ENCODE data around the gene B3GAT1. TPM values are rescaled to one million over a fixed set of nuclear protein-coding genes. Genes with fewer than 3 reads are reported as not detected.

The B3GAT1 gene
- polyA plus RNA-seq, 4 donors, result 0.54 to 1.4 (median 0.57) TPM; not detected in 1

DNA sequence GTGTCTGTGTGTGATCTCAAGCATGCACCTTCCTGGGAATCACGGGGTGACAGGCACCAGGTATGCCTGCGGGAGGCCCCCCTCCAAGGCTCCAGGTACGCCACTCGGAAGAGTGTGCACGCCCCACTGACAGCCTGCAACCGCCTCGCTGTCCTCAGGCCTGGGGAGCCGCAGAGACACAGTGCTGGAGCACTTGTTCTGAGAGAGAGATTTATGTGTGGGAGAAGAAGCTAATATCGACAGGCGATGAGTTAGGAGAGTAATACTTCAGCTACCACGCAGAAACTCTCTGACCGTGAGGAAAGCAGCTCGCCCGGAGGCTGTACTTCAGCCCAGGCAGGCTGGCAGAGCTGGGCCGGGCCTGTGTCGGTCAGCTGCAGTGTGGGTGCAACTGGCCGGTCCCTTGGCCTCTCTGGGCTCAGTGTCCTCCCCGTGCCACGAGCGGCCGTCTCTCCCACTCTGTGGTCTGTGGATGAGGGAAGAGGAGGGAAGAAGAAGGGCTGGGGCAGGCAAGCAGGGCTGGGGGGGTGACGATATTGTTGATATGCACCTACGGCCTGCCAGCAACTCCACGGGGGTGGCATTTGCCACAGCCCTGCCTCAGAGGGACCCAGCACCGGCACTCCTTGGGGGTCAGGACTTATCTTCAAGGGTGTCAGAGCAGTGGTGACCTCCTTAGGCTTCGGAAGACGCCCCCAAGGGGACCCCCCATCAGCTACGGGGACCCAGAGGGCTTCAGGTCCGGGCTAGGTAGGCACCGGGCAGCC, 7.3 kb downstream of the B3GAT1 start:
- no peaks in the 10 kb centered on the region for H3K9me3 ChIP-seq (ENCODE audit: control insufficient read depth in 2 of 2, insufficient read depth in 1 of 2, low read depth in 1 of 2, low read length in 1 of 2)
- H3K4me1 ChIP-seq (ENCODE audit: control insufficient read depth in 3 of 3, insufficient read depth in 2 of 3, low read depth in 1 of 3, low read length in 2 of 3), result no peaks in the 10 kb centered on the region
- no peak overlapping the region for H3K4me3 ChIP-seq (ENCODE audit: low read depth in 1 of 3, low read length in 3 of 3)
- WGBS, 3 donors, result 85% methylated on average over 30 of the region's 30 CpGs
- DNase-seq (no peak), FAIRE-seq (no peak)
- H3K27me3 ChIP-seq (ENCODE audit: control insufficient read depth in 3 of 3, insufficient read depth in 3 of 3, low read length in 3 of 3), result peaks cover 0 to 13% (median 5%) of the 10 kb centered on the region in 3 donors
- no peak overlapping the region for H3K27ac ChIP-seq (ENCODE audit: low read depth in 1 of 3, low read length in 2 of 3)
- no peaks in the 10 kb centered on the region for H3K36me3 ChIP-seq (ENCODE audit: control insufficient read depth in 3 of 3, insufficient read depth in 2 of 3, low read depth in 1 of 3, low read length in 3 of 3)

DNA sequence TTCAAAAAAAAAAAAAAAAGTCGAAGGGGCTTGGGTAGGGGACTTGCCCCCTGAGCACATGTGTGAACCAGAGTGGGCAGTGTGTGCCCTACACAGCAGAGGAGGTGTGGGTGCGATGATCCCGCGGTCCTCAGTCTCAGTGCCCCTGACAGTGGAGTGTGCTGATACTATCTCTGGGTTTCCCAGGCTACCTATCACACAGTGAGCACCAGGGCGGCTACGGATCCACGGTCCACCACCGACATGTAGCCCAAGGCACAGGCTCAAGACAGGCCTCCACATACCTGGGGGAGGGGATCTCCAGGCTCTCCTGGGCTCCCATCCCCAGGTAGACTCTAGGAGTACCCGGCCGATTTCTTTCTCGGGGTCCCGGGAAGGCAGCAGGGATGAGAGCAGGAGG, 9.1 kb downstream of the B3GAT1 start:
- Histone ChIP-seq H3K27ac (ENCODE audit: low read depth in 1 of 3, low read length in 2 of 3) (no peak overlapping the region), H3K9me3 (ENCODE audit: control insufficient read depth in 2 of 2, insufficient read depth in 1 of 2, low read depth in 1 of 2, low read length in 1 of 2) (no peaks in the 10 kb centered on the region), H3K4me3 (ENCODE audit: low read depth in 1 of 3, low read length in 3 of 3) (no peak overlapping the region), H3K27me3 (ENCODE audit: control insufficient read depth in 3 of 3, insufficient read depth in 3 of 3, low read length in 3 of 3) (peaks cover 0 to 6% (median 3%) of the 10 kb centered on the region in 3 donors), H3K36me3 (ENCODE audit: control insufficient read depth in 3 of 3, insufficient read depth in 2 of 3, low read depth in 1 of 3, low read length in 3 of 3) (no peaks in the 10 kb centered on the region), H3K4me1 (ENCODE audit: control insufficient read depth in 3 of 3, insufficient read depth in 2 of 3, low read depth in 1 of 3, low read length in 2 of 3) (no peaks in the 10 kb centered on the region)
- 86 to 89% (median 87%) methylated on average over 12 of the region's 12 CpGs for WGBS, 3 donors
- no peak for FAIRE-seq
- no peak for DNase-seq

DNA sequence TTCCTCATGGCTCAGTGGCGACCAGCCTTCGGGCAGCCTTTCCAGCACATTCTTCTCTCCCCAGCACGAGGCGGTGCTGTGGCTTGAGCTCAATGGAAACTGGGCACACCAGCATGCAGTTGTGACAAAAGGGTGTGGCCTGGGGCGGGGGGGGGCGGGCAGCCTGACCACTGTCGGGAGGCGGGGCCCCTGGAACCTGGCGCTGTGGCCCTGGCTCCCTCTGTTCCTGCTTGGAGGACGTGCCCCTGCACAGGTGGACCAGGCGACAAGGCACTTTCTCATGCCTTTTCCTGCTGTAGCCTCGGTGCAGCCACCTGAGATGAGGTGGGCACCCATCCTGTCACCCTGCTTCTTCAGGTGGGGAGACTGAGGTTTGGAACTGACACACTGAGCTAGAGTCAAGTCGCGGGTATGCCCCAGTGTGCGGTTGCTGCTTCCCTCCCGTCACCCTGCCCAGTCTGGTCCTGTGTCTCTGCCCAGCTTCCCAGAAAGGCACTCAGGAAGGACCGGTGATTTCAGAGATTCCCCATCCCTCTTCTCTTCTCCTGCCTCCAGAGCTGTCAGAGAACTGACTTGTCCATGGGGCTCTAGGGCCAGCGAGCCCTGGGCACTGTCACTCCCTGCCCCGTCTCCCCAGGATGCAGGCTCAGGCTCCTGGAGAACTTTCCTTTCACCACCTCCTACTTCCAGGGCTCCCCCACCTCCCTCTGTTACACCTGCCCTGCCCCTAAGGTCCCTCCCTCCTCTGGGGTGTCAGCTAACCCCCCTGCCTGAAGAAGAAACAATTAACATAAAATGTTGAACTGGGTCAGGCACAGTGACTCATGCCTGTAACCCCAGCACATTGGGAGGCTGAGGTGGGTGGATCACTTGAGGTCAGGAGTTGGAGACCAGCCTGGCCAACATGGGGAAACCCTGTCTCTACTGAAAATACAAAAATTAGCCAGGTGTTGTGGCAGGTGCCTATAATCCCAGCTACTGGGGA, 9.9 kb downstream of the B3GAT1 start:
- no peaks in the 10 kb centered on the region for H3K4me1 ChIP-seq (ENCODE audit: control insufficient read depth in 3 of 3, insufficient read depth in 2 of 3, low read depth in 1 of 3, low read length in 2 of 3)
- no peaks in the 10 kb centered on the region for H3K36me3 ChIP-seq (ENCODE audit: control insufficient read depth in 3 of 3, insufficient read depth in 2 of 3, low read depth in 1 of 3, low read length in 3 of 3)
- WGBS, 3 donors, result 58 to 62% (median 61%) methylated on average over 19 of the region's 19 CpGs
- DNase-seq, result no peak
- no peaks in the 10 kb centered on the region for H3K9me3 ChIP-seq (ENCODE audit: control insufficient read depth in 2 of 2, insufficient read depth in 1 of 2, low read depth in 1 of 2, low read length in 1 of 2)
- no peak overlapping the region for H3K4me3 ChIP-seq (ENCODE audit: low read depth in 1 of 3, low read length in 3 of 3)
- peaks cover 0 to 3% (median 2%) of the 10 kb centered on the region in 3 donors for H3K27me3 ChIP-seq (ENCODE audit: control insufficient read depth in 3 of 3, insufficient read depth in 3 of 3, low read length in 3 of 3)
- no peak for FAIRE-seq
- H3K27ac ChIP-seq (ENCODE audit: low read depth in 1 of 3, low read length in 2 of 3), result no peak overlapping the region

DNA sequence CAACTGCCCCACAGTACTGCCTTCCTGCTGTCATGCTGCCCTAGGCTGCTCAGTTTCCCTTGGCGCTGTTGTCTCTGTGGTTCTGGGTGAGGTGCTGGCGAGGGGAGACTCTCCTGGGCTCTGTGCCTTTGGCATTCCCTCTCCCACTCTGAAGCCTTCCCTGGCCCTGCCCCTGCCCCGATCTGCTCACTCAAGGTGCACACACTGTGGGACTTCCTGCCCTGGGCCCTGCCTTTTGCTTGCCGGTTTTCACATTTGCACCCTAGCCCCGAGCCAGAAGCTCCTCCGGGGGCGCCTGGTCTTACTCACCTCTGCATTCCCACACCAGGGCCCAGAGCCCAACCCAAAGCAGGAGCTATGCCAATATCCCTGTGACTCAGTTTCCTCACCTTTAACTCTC, 12.0 kb downstream of the B3GAT1 start:
- WGBS, 3 donors, result 70 to 88% (median 75%) methylated on average over 7 of the region's 7 CpGs
- no peak for DNase-seq
- no peak for FAIRE-seq
- Histone ChIP-seq H3K4me3 (ENCODE audit: low read depth in 1 of 3, low read length in 3 of 3) (no peak overlapping the region), H3K4me1 (ENCODE audit: control insufficient read depth in 3 of 3, insufficient read depth in 2 of 3, low read depth in 1 of 3, low read length in 2 of 3) (no peaks in the 10 kb centered on the region), H3K27ac (ENCODE audit: low read depth in 1 of 3, low read length in 2 of 3) (no peak overlapping the region), H3K36me3 (ENCODE audit: control insufficient read depth in 3 of 3, insufficient read depth in 2 of 3, low read depth in 1 of 3, low read length in 3 of 3) (no peaks in the 10 kb centered on the region), H3K27me3 (ENCODE audit: control insufficient read depth in 3 of 3, insufficient read depth in 3 of 3, low read length in 3 of 3) (peaks cover 0 to 3% (median 0%) of the 10 kb centered on the region in 3 donors), H3K9me3 (ENCODE audit: control insufficient read depth in 2 of 2, insufficient read depth in 1 of 2, low read depth in 1 of 2, low read length in 1 of 2) (no peaks in the 10 kb centered on the region)

DNA sequence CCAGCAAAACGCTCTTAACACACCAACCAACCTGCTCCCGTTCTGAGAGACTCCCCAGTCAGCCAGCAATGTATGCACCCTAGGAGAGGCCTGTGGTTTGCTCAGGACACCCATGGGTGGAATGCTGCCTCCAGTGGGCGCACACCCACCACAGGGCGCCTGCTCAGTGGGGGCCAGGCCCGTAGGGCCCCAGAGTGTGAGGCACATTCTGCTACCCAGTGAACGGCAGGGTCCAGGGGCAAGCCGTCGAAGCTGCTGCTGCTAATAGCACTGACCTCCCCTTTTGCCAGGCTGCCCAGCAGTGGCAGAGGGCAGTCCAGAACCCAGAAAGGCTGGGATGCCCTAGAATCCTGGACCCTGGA, 12.8 kb downstream of the B3GAT1 start:
- no peaks in the 10 kb centered on the region for H3K9me3 ChIP-seq (ENCODE audit: control insufficient read depth in 2 of 2, insufficient read depth in 1 of 2, low read depth in 1 of 2, low read length in 1 of 2)
- no peaks in the 10 kb centered on the region for H3K36me3 ChIP-seq (ENCODE audit: control insufficient read depth in 3 of 3, insufficient read depth in 2 of 3, low read depth in 1 of 3, low read length in 3 of 3)
- FAIRE-seq (no peak), DNase-seq (no peak)
- no peak overlapping the region for H3K27ac ChIP-seq (ENCODE audit: low read depth in 1 of 3, low read length in 2 of 3)
- WGBS, 3 donors, result 72 to 83% (median 80%) methylated on average over 8 of the region's 8 CpGs
- H3K4me1 ChIP-seq (ENCODE audit: control insufficient read depth in 3 of 3, insufficient read depth in 2 of 3, low read depth in 1 of 3, low read length in 2 of 3), result no peaks in the 10 kb centered on the region
- H3K4me3 ChIP-seq (ENCODE audit: low read depth in 1 of 3, low read length in 3 of 3), result no peak overlapping the region
- peaks cover 0 to 3% (median 0%) of the 10 kb centered on the region in 3 donors for H3K27me3 ChIP-seq (ENCODE audit: control insufficient read depth in 3 of 3, insufficient read depth in 3 of 3, low read length in 3 of 3)

DNA sequence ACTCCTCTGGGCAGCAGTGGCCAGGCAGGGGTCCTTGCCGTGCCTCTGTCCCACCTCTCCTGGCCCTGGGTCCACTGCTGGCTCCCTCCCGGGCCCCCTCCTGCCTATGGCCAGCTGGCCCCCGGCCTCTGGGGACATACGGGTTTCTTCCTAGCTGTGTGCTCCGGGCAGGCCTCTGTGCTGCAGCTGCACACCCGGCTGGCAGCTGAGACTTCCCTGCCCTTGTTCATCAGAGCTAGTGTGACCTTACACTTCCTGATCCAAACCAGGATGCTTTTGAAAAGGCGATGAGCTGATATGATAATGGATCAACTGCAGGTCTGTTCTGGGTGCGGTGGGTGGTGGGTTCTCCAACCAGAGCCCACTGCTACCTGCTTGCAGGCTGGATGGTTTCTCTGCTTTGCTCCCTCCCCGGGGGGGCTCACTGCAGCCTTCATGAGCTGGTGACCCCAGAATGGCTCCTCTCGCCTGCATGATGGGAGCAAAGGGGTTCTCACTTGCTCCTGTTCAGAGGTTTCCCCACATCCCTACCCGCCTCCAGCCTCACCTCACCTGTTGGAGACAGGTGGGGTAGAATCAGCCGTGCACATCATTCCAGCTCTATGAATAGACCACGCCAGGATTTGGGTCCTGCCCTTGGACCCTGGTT, 13.3 kb downstream of the B3GAT1 start:
- DNase-seq (no peak), FAIRE-seq (no peak)
- H3K9me3 ChIP-seq (ENCODE audit: control insufficient read depth in 2 of 2, insufficient read depth in 1 of 2, low read depth in 1 of 2, low read length in 1 of 2), result no peaks in the 10 kb centered on the region
- H3K4me1 ChIP-seq (ENCODE audit: control insufficient read depth in 3 of 3, insufficient read depth in 2 of 3, low read depth in 1 of 3, low read length in 2 of 3), result no peaks in the 10 kb centered on the region
- H3K27ac ChIP-seq (ENCODE audit: low read depth in 1 of 3, low read length in 2 of 3), result no peak overlapping the region
- WGBS, 3 donors, result 62 to 68% (median 66%) methylated on average over 13 of the region's 13 CpGs
- peaks cover 0 to 3% (median 0%) of the 10 kb centered on the region in 3 donors for H3K27me3 ChIP-seq (ENCODE audit: control insufficient read depth in 3 of 3, insufficient read depth in 3 of 3, low read length in 3 of 3)
- H3K4me3 ChIP-seq (ENCODE audit: low read depth in 1 of 3, low read length in 3 of 3), result no peak overlapping the region
- H3K36me3 ChIP-seq (ENCODE audit: control insufficient read depth in 3 of 3, insufficient read depth in 2 of 3, low read depth in 1 of 3, low read length in 3 of 3), result no peaks in the 10 kb centered on the region

DNA sequence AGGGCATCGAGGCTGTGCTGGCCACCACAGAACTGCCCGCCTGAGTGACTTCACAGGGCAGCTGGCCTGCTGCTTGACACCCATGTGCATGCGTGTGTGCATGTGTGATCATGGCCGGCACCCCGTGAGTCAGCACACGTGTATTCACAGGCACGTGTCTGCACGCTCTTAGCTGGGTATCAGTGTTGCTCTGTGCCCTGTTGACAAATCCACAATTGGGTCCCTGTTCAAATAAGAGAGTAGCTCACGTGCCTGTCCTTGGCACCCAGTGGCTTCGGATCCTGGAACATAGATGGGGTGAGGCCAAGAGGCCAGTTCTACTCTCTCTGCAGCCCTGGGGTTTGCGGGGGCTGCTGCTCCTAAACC, 14.0 kb downstream of the B3GAT1 start:
- no peak overlapping the region for H3K4me3 ChIP-seq (ENCODE audit: low read depth in 1 of 3, low read length in 3 of 3)
- peaks cover 0 to 3% (median 0%) of the 10 kb centered on the region in 3 donors for H3K27me3 ChIP-seq (ENCODE audit: control insufficient read depth in 3 of 3, insufficient read depth in 3 of 3, low read length in 3 of 3)
- no peak for FAIRE-seq
- no peaks in the 10 kb centered on the region for H3K9me3 ChIP-seq (ENCODE audit: control insufficient read depth in 2 of 2, insufficient read depth in 1 of 2, low read depth in 1 of 2, low read length in 1 of 2)
- H3K27ac ChIP-seq (ENCODE audit: low read depth in 1 of 3, low read length in 2 of 3), result no peak overlapping the region
- no peaks in the 10 kb centered on the region for H3K4me1 ChIP-seq (ENCODE audit: control insufficient read depth in 3 of 3, insufficient read depth in 2 of 3, low read depth in 1 of 3, low read length in 2 of 3)
- no peak for DNase-seq
- H3K36me3 ChIP-seq (ENCODE audit: control insufficient read depth in 3 of 3, insufficient read depth in 2 of 3, low read depth in 1 of 3, low read length in 3 of 3), result no peaks in the 10 kb centered on the region
- WGBS, 3 donors, result 61 to 73% (median 72%) methylated on average over 11 of the region's 11 CpGs

DNA sequence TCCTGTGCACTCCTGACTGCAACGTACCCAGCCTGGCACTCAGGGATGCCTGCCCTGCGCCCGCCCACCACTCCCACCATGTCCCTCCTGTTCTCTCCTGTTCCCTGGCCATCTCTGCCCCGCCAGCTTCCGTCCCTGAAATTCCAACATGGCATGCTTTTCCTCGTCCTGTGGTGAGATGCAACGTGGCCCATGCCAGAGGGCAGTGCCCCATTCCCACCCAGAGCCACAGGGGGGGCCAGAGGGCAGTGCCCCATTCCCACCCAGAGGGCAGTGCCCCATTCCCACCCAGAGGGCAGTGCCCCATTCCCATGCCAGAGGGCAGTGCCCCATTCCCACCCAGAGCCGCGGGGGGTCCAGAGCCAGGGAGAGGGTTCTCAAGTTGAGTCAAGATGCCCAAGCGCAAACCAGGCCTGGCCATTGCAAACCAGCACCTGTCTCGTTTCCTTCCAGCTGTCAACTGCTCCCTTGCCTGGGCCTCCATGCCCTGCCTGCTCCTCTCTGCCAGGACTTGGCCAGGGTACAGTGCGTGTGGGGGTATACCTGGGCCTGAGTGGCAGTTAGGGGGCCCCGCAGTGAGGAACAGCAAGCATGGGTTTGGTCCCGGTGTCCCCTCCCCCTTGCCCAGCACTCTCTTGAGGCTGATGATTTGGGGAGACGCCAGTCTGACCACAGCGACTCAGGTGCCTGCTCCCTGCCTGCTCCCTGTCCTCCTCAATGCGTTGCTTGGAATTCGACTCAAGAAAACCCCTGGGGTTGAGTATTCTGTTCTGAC, 14.6 kb downstream of the B3GAT1 start:
- no peak for FAIRE-seq
- peaks cover 0 to 4% (median 0%) of the 10 kb centered on the region in 3 donors for H3K27me3 ChIP-seq (ENCODE audit: control insufficient read depth in 3 of 3, insufficient read depth in 3 of 3, low read length in 3 of 3)
- no peaks in the 10 kb centered on the region for H3K9me3 ChIP-seq (ENCODE audit: control insufficient read depth in 2 of 2, insufficient read depth in 1 of 2, low read depth in 1 of 2, low read length in 1 of 2)
- DNase-seq, result no peak
- no peak overlapping the region for H3K4me3 ChIP-seq (ENCODE audit: low read depth in 1 of 3, low read length in 3 of 3)
- no peaks in the 10 kb centered on the region for H3K36me3 ChIP-seq (ENCODE audit: control insufficient read depth in 3 of 3, insufficient read depth in 2 of 3, low read depth in 1 of 3, low read length in 3 of 3)
- H3K4me1 ChIP-seq (ENCODE audit: control insufficient read depth in 3 of 3, insufficient read depth in 2 of 3, low read depth in 1 of 3, low read length in 2 of 3), result no peaks in the 10 kb centered on the region
- no peak overlapping the region for H3K27ac ChIP-seq (ENCODE audit: low read depth in 1 of 3, low read length in 2 of 3)
- WGBS, 3 donors, result 84 to 87% (median 84%) methylated on average over 18 of the region's 18 CpGs
